SU-DHL-6 (cell line): ENCODE results near the gene ZNF430.

Experiments used
- EZH2phosphoT487 ChIP-seq: fragments of 200-600 bp; sonication (generic), shearing (Covaris generic); conservative IDR thresholded peaks from 2 replicates; pipeline ENCODE4 v1.6.1; 2018; ENCODE audit warnings: mild to moderate bottlenecking, antibody characterized with exemption, low read length, moderate library complexity, mixed read lengths
- TF ChIP-seq, protein P1 (sequence below): fragments of 200-600 bp; sonication (generic); IDR thresholded peaks from one replicate; pipeline ENCODE4 v1.5.1; 2017; ENCODE audit warnings: antibody characterized with exemption, mild to moderate bottlenecking, low read length, moderate library complexity; ENCODE audit not compliant: insufficient read depth, poor library complexity, severe bottlenecking

DNA sequence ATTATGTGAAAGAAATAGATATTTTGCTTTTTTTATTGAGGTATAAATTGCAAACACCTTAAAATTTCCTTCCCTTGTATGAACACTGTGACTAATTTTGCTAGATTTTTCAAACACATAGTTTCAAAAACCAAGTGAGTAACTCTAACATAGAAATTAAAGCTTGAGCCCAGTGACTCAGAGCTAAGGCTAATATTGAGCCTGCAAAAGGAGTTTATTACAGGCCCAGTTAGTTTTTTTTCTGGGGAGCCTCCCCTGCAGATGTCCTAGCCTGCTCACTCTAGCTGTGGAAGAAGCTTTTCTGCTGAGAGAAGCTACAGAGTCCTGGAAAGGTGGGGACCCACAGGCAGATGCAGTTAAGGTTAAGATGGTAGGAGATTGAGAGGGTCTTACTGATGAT is 3.4 kb downstream of the ZNF430 start:
- TF ChIP-seq, protein P1, sequence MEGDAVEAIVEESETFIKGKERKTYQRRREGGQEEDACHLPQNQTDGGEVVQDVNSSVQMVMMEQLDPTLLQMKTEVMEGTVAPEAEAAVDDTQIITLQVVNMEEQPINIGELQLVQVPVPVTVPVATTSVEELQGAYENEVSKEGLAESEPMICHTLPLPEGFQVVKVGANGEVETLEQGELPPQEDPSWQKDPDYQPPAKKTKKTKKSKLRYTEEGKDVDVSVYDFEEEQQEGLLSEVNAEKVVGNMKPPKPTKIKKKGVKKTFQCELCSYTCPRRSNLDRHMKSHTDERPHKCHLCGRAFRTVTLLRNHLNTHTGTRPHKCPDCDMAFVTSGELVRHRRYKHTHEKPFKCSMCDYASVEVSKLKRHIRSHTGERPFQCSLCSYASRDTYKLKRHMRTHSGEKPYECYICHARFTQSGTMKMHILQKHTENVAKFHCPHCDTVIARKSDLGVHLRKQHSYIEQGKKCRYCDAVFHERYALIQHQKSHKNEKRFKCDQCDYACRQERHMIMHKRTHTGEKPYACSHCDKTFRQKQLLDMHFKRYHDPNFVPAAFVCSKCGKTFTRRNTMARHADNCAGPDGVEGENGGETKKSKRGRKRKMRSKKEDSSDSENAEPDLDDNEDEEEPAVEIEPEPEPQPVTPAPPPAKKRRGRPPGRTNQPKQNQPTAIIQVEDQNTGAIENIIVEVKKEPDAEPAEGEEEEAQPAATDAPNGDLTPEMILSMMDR, result no peak
- TF ChIP-seq EZH2phosphoT487, result no peak
